HG02678 (cell line): ENCODE results near the gene CCSER1.
"Not testable (repeated sequence)": the region's sequence is repeated elsewhere in the genome, so short reads cannot be mapped to it uniquely, and the experiment has no call there.

Experiments used
- ATAC-seq: cut with Tn5 transposase; IDR thresholded peaks from one replicate; pipeline ENCODE4 v1.9.1; 2021; ENCODE audit warnings: mild to moderate bottlenecking, moderate library complexity; ENCODE audit not compliant: unreplicated experiment

CCSER1 gene

DNA sequence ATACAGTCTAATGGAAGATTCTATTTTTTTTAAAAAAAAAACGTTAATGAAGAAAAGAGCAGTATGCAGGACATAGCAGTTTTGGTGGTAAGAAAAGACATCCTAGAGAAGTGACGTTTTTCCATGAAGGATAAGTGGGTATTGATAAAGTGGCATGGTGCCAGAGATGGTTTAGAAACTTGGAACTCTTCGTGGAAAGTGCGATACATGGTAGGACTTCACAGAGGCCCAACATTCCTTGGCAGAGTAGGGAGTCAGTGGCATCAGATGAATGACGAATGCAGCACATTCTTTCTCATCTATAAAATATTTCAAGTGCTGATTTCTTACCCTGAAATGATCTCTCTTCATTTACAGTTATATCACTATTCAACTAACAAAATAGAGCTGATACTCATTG, 298.7 kb downstream of the CCSER1 start:
- ATAC-seq: no peak

GRCh38 chr4:90438522-90438921, 311.3 kb downstream of the CCSER1 start:
- ATAC-seq: no peak

GRCh38 chr4:90441770-90442169, 314.6 kb downstream of the CCSER1 start:
- ATAC-seq: no peak

- no peak for ATAC-seq
Measured at GRCh38 chr4:90442619-90443018, 315.4 kb downstream of the CCSER1 start.

GRCh38 chr4:90443231-90443630, 316.0 kb downstream of the CCSER1 start:
- no peak for ATAC-seq

DNA sequence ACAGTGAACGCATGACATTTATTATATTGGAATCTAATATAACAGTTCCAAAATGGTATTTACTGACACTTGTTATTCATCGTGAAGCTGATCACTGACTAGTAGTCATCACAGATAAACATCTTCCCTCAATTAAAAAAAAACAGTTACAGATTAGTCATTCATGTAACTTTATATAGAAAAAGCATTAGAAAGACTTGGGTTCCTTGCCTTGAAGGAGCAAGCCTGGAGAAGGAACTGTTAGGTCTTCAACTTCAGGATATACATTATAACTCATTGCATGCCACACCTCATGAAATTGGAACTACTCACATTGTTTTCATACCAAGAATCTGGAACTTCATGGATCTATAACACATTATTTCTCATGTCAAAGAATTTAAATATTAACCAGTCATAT, 317.7 kb downstream of the CCSER1 start:
- ATAC-seq: no peak

DNA sequence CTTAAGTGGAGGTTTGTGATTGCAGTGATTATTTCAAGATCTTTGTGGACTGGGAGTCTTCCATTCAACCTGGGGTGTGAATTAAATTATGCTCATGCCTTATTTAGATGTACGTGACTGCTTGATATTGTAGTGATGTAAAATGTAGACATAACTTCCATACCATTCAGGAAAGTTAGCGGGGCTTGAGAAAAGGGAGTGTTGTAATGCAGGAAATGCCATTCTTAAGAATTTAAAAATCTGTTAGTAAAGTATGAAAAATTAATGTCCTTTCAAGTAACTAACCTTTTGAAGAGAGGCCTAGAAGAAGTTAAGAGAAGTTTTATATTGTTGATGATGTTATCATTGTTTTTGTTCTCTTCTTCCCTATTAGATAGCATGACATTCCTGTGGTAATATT, 318.2 kb downstream of the CCSER1 start:
- ATAC-seq: no peak

GRCh38 chr4:90449626-90450025, 322.4 kb downstream of the CCSER1 start:
- no peak for ATAC-seq

- no peak for ATAC-seq
Measured at GRCh38 chr4:90456891-90457290, 329.7 kb downstream of the CCSER1 start.

GRCh38 chr4:90457817-90458216, 330.6 kb downstream of the CCSER1 start:
- ATAC-seq: no peak

- ATAC-seq: no peak
Measured at GRCh38 chr4:90458576-90458975, 331.4 kb downstream of the CCSER1 start.

DNA sequence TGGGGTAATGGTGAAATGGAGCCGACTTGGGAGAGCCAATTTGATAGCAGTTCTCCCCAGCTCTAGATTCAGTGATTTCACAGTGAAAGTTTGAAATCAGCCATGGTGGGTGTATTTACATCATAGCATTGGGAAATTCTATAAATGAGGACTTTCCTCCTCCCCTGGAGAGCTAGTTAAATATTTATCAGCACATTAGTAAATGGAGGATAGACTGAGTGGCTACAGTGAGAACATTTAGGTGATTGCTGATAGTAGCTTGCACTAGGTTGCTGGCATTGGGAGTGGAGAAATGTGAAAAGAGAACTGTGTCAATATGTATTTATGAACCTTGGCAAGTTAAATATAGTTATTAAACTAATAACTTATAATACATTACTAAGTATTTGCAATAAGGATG, 347.3 kb downstream of the CCSER1 start:
- no peak for ATAC-seq

- no peak for ATAC-seq
Measured at GRCh38 chr4:90476019-90476418, 348.8 kb downstream of the CCSER1 start.

DNA sequence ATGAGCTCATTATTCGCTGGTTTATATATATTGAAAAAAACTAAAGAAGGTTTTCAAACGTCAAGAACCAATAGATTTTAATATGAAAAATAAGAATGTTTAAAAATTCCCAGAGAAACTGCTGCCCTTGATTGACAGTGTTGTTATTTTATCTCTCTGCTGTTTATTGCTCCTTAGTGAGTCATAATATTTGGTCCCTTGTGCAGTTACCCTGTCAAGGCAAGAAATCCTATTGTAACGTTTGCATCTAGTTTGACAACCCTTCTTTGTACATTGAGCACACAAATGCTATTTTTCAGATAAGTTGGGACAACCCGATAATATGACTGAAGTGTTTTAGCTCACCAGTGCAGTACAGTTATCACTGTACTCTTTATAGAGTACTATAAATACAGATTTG, 349.4 kb downstream of the CCSER1 start:
- ATAC-seq: no peak

DNA sequence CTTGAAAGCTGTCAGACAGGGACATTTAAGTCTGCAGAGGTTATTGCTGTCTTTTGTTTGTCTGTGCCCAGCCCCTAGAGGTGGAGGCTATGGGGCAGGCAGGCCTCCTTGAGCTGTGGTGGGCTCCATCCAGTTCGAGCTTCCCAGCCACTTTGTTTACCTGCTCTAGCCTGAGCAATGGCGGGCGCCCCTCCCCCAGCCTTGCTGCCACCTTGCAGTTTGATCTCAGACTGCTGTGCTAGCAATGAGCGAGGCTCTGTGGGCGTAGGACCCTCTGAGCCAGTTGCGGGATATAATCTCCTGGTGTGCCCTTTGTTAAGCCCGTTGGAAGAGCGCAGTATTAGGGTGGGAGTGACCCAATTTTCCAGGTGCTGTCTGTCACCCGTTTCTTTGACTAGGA, 357.7 kb downstream of the CCSER1 start:
- ATAC-seq: not testable (repeated sequence)

DNA sequence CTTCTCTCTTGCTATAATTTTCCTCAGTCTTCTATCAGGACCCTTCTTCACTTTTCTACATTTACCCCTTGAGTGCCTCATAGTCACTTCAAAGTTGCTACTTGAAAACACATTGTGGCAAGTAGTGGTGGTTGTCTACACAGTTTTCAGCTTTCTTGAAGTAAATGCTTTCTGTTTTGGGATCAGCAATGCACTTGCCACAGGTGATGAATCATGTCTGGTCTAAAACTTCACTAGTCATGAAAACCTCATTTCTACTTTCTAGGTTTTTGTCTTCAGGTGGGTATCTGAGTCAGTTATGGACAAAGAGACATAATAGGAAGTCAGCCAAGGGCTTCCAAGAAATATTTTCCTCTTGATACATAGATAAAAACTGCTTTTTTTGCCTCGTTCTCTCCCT, 359.2 kb downstream of the CCSER1 start:
- ATAC-seq: no peak

DNA sequence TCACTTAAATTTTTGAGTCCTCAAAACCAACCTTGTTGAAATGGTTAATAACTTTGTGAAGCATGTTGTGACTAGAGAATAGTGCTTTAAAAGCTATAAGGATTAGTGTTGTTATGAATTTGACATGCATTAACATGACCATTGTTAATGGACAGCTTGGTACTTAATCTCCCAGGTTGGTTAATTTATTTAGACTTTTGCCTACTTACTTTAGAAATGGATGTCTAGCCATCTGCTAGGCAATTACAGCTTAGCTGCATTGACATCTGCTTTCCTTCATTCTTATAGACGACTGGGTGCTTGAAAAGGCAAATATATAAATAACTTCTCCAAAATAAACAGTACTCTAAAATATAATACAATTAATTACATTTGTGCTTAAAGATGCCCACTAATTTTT, 368.0 kb downstream of the CCSER1 start:
- ATAC-seq: no peak

GRCh38 chr4:90495936-90496335, 368.7 kb downstream of the CCSER1 start:
- ATAC-seq: no peak

GRCh38 chr4:90498175-90498574, 371.0 kb downstream of the CCSER1 start:
- no peak for ATAC-seq

GRCh38 chr4:90503677-90504076, 376.5 kb downstream of the CCSER1 start:
- no peak for ATAC-seq

- ATAC-seq: no peak
Measured at GRCh38 chr4:90515191-90515590, 388.0 kb downstream of the CCSER1 start.

GRCh38 chr4:90528551-90528950, 401.4 kb downstream of the CCSER1 start:
- no peak for ATAC-seq

DNA sequence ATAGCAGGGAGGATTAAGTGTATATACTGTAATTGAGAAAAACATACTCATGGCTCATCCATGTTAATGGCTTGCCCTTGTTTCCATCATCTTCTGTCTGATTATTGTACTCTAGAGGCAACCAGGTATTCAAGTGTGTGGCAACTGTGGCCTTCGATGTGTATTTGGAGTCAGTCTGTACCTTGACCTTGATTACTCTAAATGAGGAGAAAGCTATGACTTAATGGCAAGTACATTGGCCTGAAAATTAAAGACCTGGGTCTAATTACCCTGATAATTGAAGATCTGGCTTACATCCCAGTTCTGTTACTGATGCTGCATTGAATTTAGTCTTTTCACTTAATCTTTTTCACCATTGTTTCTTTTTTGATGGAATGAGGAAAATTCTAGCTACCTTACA, 409.2 kb downstream of the CCSER1 start:
- no peak for ATAC-seq

GRCh38 chr4:90537491-90537890, 410.3 kb downstream of the CCSER1 start:
- ATAC-seq: no peak
